ENCODE data around the gene PLPPR1.

The PLPPR1 gene

GRCh38 chr9:101354143-101354764 lies 325.7 kb downstream of the PLPPR1 start:
- no peak for DNase-seq

DNA sequence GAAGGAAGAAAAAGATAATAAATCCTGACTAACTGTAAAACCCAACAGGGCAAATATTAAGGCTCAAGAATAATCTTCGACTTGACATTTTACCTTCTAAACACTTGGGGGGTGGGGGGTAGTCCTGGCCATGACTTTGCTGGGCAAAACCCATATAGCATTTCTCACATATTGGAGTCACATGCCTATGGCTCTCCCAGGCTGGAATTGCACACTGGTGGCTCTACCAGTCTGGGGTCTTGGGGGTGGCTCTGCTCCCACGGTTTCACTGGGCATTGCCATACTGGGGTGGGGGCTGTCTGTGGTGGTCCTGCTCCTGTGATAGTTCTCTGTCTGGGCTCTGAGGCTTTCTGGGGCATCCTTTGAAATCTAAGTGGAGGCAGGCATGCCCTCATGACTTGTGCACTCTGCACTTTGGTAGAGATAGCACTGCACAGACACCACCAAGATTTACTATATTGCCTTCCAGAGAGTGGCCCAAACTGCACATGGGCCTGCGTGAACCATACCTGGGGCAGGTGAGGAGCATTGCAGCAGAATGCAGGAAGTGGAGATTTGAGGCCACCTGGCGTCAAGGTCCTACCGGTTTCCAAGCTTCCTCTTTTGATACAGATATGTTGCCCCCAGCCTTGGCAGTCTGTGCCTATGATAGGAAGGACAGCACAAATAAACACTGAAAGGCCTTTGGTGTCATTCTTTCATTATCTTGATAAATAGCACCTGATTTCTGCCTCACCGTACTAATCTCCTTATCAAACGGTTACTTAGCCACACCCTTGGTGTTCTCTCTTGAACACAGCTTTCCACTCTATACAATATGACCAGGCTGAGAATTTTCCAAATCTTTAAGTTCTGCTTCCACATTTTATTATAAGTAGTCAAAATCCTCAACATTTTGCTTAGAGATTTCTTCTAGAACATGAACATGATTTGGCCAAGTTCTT lies 326.5 kb downstream of the PLPPR1 start:
- DNase-seq, result no peak

GRCh38 chr9:101356619-101357018 lies 328.1 kb downstream of the PLPPR1 start:
- no peak for DNase-seq

DNA sequence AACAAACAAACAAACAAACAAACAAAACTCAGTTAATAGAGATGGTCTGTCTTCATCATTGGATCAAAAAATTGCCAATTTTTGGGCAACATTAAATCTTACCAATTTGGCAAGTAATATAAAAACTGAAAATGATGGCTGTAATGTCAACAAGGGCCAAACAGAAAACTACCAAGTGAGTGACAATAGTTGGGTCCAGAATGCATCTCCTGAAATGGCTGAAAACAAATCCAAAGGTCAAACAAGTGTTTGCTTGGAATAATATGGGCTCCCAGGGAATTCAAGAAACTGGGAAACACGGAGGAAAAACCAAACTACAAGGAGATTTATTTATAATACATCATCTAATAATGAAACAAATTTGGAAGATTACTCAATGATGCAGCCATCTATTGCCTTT lies 331.2 kb downstream of the PLPPR1 start:
- no peak for DNase-seq

- no peak for DNase-seq
These were observed 332.1 kb downstream of the PLPPR1 start for GRCh38 chr9:101360647-101361046.

GRCh38 chr9:101362450-101362849 lies 333.9 kb downstream of the PLPPR1 start:
- DNase-seq, result no peak

DNA sequence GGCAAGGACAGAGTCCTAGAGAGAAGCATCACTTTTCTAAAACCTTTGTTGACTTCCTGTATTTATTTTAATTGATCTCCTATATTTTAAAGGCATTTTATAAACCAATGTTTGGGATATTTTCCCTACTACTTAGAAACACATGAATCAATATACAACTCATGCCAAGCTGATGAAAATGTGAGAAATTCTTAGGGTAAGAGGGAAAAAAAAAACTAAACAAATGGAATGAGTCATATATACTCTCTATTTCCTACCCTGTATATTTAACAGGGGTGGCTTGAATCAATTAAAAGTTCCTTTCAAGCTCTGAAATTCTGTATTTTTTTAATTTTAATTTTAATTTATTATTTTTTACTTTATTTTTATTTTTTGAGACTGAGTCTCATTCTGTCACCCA lies 336.7 kb downstream of the PLPPR1 start:
- no peak for DNase-seq

DNA sequence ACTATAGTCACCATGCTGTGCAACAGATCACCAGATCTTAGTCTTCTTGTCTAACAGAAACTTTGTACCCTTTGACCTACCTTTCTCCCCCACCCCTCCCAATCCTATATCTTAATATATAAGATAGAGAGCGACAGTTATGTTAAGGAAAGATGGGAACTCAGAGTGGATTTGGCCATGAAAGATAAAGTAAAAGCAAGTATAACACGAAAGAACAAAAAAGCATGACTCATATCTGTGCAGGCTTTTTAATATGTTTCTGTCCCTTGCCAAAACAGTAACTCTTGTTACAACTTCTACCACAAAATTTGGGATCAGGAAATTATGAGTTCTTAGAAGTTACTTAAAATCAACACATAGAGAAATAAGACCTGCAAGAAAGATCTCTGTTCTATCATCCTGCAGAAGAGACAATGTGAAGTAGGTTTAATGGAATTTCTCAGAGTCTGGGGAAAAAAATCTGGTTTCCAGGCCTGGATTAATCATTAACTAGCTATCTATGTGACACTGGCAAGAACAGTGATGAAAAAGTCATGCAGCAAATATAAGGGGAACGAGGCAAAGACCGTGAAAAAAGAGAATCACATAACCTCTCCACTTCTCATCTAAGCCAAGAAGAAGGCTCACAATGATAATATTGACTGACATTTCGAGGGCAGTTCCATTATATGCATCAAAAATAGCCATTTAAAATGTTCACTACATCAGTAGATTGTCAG lies 337.7 kb downstream of the PLPPR1 start:
- DNase-seq, result no peak

- DNase-seq, result no peak
These were observed 338.8 kb downstream of the PLPPR1 start for GRCh38 chr9:101367323-101367722.

DNA sequence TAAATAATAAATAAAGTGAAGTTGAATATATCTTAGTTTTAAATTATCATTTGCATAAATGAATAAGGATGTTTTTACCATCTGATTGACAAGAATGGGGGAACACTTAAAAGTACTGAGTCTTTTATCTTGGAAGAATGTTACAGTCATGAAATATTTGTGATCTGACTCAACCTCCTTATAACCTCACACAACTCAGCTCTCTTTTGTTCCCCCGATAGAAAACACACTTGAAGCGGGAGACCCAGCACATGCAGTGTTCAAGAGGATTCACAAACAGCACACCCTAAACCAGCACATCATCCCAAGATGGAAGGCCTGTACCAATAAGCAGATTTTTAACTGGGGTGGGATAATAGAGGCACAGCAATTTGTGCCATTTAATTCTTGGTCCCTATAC lies 340.8 kb downstream of the PLPPR1 start:
- DNase-seq, result no peak

DNA sequence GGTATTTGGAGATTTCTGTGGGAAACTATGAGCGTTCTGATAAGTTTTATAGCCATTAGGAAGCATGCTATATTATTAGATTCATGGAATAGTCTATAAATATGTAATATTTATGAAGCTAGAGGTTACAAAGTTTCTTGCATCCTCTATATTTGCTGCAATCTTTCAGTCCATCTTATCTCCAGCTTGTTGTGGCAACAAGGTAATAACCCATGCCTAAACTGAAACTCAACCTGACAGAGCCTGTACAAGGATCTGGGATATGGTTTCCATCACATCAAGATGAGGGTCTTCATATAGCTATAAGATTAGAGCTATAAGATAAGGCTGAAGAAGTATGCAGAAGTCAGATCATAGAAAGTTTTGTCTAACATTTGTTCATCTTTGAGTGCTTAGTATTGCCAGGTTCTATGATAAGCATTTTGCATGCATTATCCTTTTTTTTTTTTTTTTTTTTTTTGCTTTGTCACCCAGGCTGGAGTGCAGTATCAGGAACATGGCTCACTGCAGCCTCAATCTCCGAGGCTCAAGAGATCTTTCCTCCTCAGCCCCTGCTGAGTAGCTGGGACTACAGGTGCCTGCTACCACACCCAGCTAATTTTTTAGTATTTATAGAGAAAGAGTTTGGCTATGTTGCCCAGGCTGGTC lies 341.5 kb downstream of the PLPPR1 start:
- DNase-seq, result no peak

GRCh38 chr9:101371813-101372212 lies 343.3 kb downstream of the PLPPR1 start:
- no peak for DNase-seq

- no peak for DNase-seq
These were observed 344.0 kb downstream of the PLPPR1 start for GRCh38 chr9:101372327-101373118.

Measured in right forelimb (tissue), 1 donor.